ENCODE data around the gene SYCE1.

GRCh38 chr10:133555521-133555920 is 9.9 kb downstream of the SYCE1 start:
- TF ChIP-seq CTCF (IDR thresholded peaks at IDR 0.05) = no peak
- no peak for TF ChIP-seq POLR2A (IDR thresholded peaks at IDR 0.05)
